ENCODE results near the gene HAVCR2.

The HAVCR2 gene

GRCh38 chr5:157038568-157039187 is 70.2 kb downstream of the HAVCR2 start:
- DNase-seq: no peak
